OCI-LY7 (cell line): ENCODE results near the gene ANKS1A. TPM values are rescaled to one million over a fixed set of nuclear protein-coding genes. Genes with fewer than 3 reads are reported as not detected.

Experiments
- BruUV-seq: library from RNA; stranded (reverse); fragments of 400-500 nt; replicated peaks from 2 replicates; lab custom pipeline; 2021; lab: Mats Ljungman, UMichigan
- CTCF ChIA-PET: fragments of 300-600 bp; sonication (Branson Sonifier 250); formaldehyde crosslinking; loops from one replicate; lab custom pipeline; 2022; ENCODE audit warnings: antibody characterized with exemption; ENCODE audit not compliant: unreplicated experiment; lab: Charles Lee
- POLR2A ChIA-PET: fragments of 300-600 bp; sonication (Branson Sonifier 250); formaldehyde crosslinking; loops from one replicate; lab custom pipeline; 2022; ENCODE audit warnings: antibody characterized with exemption; lab: Charles Lee
- DNase-seq: peaks from one replicate; pipeline ENCODE4 v3.0.0-alpha.2; 2015; ENCODE audit warnings: low spot score
- H2AFZ ChIP-seq: fragments of 200-600 bp; sonication (generic), shearing (Covaris generic); 2 replicates; pipeline ENCODE4 v1.6.1; 2014; ENCODE audit warnings: mild to moderate bottlenecking, antibody characterized with exemption, low read length, moderate library complexity
- H3K27ac ChIP-seq: fragments of 200-600 bp; sonication (generic); 2 replicates; pipeline ENCODE4 v1.5.1; 2014; ENCODE audit warnings: mixed run types, low read depth, mild to moderate bottlenecking, moderate library complexity, low read length, inconsistent platforms; ENCODE audit not compliant: poor library complexity, severe bottlenecking
- H3K36me3 ChIP-seq: fragments of 200-600 bp; sonication (generic); 2 replicates; pipeline ENCODE4 v1.6.1; 2014; ENCODE audit warnings: mild to moderate bottlenecking, antibody characterized with exemption, low read length, moderate library complexity, mixed read lengths; ENCODE audit not compliant: insufficient read depth
- H3K4me1 ChIP-seq: fragments of 200-600 bp; sonication (generic); 2 replicates; pipeline ENCODE4 v1.5.1; 2014; ENCODE audit warnings: mild to moderate bottlenecking, low read length; ENCODE audit not compliant: insufficient read depth, poor library complexity, severe bottlenecking
- H3K4me2 ChIP-seq: fragments of 200-600 bp; sonication (generic); 2 replicates; pipeline ENCODE4 v1.6.1; 2014; ENCODE audit warnings: mild to moderate bottlenecking, low read length
- H3K4me3 ChIP-seq: fragments of 200-600 bp; sonication (generic); 2 replicates; pipeline ENCODE4 v1.5.1; 2014; ENCODE audit warnings: mild to moderate bottlenecking, low read depth, low read length; ENCODE audit not compliant: poor library complexity, severe bottlenecking
- H3K79me2 ChIP-seq: fragments of 200-600 bp; sonication (generic); 2 replicates; pipeline ENCODE4 v1.6.1; 2016; ENCODE audit warnings: low read depth, mild to moderate bottlenecking, low read length, moderate library complexity, mixed read lengths; ENCODE audit not compliant: insufficient read depth
- H3K9me2 ChIP-seq: fragments of 200-600 bp; sonication (generic); 2 replicates; pipeline ENCODE4 v1.6.1; 2016; ENCODE audit warnings: mild to moderate bottlenecking, low read length, mixed read lengths; ENCODE audit not compliant: insufficient read depth
- H3K9me3 ChIP-seq: fragments of 200-600 bp; sonication (generic); 2 replicates; pipeline ENCODE4 v1.6.1; 2014; ENCODE audit warnings: mild to moderate bottlenecking, mixed run types, low read length, mixed read lengths
- H4K20me1 ChIP-seq: fragments of 200-600 bp; sonication (generic); 2 replicates; pipeline ENCODE4 v1.6.1; 2014; ENCODE audit warnings: mild to moderate bottlenecking, antibody characterized with exemption, low read length, moderate library complexity, mixed read lengths; ENCODE audit not compliant: insufficient read depth
- CTCF ChIP-seq: fragments of 200-600 bp; sonication (generic); conservative IDR thresholded peaks from 2 replicates; pipeline ENCODE4 v1.5.1; 2014; ENCODE audit warnings: mild to moderate bottlenecking, antibody characterized with exemption, low read length, moderate library complexity, mixed read lengths
- EZH2phosphoT487 ChIP-seq: fragments of 200-600 bp; sonication (generic); IDR thresholded peaks from 2 replicates; pipeline ENCODE4 v1.6.1; 2018; ENCODE audit warnings: low read depth, borderline replicate concordance, mild to moderate bottlenecking, mixed run types, antibody characterized with exemption, low read length, moderate library complexity, mixed read lengths
- intact Hi-C: fragments of 100-400 bp; cut with micrococcal nuclease; formaldehyde crosslinking; loops from one replicate; pipeline ENCODE4 v1.10.0; 2022; ENCODE audit not compliant: unreplicated experiment
- total RNA-seq, 2 experiments: library from RNA; depleted of rRNA in 1 of 2; stranded (reverse); fragments of >200 nt in 1 of 2; shearing (Covaris generic) in 1 of 2; gene quantifications; 2 replicates each; pipeline ENCODE4 v1.2.3, GENCODE V29; 2014 to 2022

Gene ANKS1A
- total RNA-seq, 2 experiments from 2014 or later = 7.8 to 13.8 TPM

DNA sequence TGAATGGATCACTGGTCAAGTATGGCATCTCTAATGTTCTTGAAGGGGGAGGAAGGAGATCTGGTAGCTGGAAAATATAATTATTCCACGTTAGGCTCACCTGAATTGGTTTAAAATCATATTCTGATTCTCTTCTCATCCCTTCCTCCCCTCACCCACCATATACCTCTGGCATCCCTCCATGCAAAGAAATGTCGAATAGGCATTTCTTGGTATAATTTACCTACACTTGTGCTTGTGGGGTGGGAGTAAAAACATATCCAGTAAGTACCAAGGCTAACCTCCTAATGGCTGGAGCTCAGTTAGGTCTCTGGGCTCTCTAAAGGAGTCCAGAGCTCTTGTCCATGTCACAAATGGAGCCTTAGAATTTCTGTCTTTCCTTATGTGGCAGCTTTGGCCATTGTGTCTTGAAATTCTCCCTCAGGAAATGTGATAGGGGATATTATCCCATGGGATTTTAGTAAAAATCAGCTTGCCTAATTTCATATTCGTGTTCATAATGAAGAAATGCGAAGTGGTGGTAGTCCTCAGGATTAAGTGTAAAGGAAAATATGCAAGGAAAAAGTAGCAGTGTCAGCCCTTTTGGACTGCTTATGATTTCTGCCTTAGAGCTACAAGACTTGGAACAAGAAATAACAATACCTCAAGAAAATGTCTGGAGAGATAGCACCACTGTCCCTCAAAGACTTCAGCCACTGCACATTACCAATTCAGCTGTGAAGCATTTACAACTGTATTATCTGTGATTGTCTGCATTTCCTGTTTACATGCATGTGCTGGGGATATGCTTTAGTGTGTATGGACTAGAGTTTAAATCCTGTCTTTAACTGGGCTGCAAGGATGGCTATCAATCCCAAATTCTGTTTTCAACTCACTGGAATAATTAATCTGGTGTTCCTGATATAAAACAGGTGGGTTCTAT lies 13.5 kb upstream of the ANKS1A start:
- Histone ChIP-seq H3K9me3 (no peaks in the 10 kb centered on the region), H2AFZ (no peak overlapping the region), H3K9me2 (no peaks in the 10 kb centered on the region), H3K27ac (no peak overlapping the region), H3K4me2 (no peak overlapping the region), H4K20me1 (no peaks in the 10 kb centered on the region), H3K36me3 (peaks cover 94% of the 10 kb centered on the region), H3K79me2 (no peaks in the 10 kb centered on the region), H3K4me1 (no peaks in the 10 kb centered on the region), H3K4me3 (no peak overlapping the region)
- TF ChIP-seq CTCF (no peak), EZH2phosphoT487 (no peak)
- ChIA-PET CTCF (no interaction called here), POLR2A (interaction anchor here (1.1 to 1.3 kb wide), 2 partner anchors 11 to 12 kb away, joined by 4 read pairs; no protein-coding TSS in a partner anchor)
- DNase-seq = no peak
- intact Hi-C loops = no loop called here
- BruUV-seq = no TSS peak

DNA sequence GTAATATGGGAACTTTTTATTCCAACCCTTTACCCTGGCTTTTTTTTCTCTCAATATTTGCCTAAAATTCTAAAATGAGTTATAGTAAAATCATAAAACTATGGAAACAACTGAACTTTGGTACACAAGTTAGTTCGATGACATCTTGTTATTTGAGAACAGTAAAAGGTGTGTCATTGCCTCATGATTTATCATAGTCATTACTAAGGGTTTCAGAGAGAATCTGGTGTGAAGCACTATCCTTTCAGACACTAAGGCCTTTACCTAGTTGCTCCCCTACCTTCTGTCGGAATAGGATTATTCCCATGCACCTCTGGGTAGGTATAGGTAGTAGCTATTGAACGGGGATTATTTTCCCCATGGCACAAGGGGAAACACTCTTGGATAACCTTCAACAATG lies 12.6 kb upstream of the ANKS1A start:
- no peaks in the 10 kb centered on the region for H3K4me1 ChIP-seq
- H3K27ac ChIP-seq = no peak overlapping the region
- no peak overlapping the region for H3K4me3 ChIP-seq
- no peaks in the 10 kb centered on the region for H3K9me3 ChIP-seq
- no peaks in the 10 kb centered on the region for H3K9me2 ChIP-seq
- TF ChIP-seq EZH2phosphoT487 = no peak
- no peak for TF ChIP-seq CTCF
- ChIA-PET CTCF (no interaction called here), POLR2A (no interaction called here)
- no peak overlapping the region for H3K4me2 ChIP-seq
- H2AFZ ChIP-seq = no peak overlapping the region
- intact Hi-C loops = no loop called here
- no TSS peak for BruUV-seq
- no peaks in the 10 kb centered on the region for H3K79me2 ChIP-seq
- H3K36me3 ChIP-seq = peaks cover 94% of the 10 kb centered on the region
- no peaks in the 10 kb centered on the region for H4K20me1 ChIP-seq
- DNase-seq = no peak

DNA sequence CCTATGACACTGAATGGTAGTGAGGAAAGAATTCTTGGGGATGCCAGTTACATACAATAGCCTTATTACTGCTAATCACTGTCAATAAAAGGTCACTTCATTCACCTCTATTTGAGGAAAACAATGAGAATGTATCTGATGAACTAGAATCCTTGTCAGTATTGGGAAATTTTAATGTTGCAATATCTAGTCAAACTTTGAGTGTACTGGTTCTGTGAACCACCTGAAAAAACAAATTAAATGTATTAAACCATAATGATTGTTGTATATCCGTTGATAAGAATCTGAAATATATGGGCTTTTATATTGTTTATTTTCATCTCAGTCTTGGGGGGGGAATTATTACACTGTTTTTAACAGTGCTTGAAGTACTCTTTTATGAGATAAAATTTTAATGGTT lies 11.8 kb upstream of the ANKS1A start:
- TF ChIP-seq CTCF = no peak
- no peak for TF ChIP-seq EZH2phosphoT487
- Histone ChIP-seq H4K20me1 (no peaks in the 10 kb centered on the region), H3K4me2 (no peak overlapping the region), H3K9me3 (no peaks in the 10 kb centered on the region), H3K79me2 (no peaks in the 10 kb centered on the region), H3K4me1 (no peaks in the 10 kb centered on the region), H3K27ac (no peak overlapping the region), H2AFZ (no peak overlapping the region), H3K9me2 (no peaks in the 10 kb centered on the region), H3K4me3 (no peak overlapping the region), H3K36me3 (peaks cover 86% of the 10 kb centered on the region)
- intact Hi-C loops = no loop called here
- POLR2A ChIA-PET = no interaction called here
- DNase-seq = no peak
- no TSS peak for BruUV-seq
- CTCF ChIA-PET = no interaction called here
